RWPE2 (cell line): ENCODE measurements around the gene DCUN1D1.
A peak's percentile ranks its signal among the peaks of the same experiment; 100 is the strongest.

Experiments used
- ATAC-seq: fragments of 200-7000 bp; cut with Tn5 transposase; 3 replicates; pipeline ENCODE4 v1.9.1; 2021; ENCODE audit warnings: low read depth
- DNase-seq: peaks from one replicate; pipeline ENCODE4 v3.0.0-alpha.2; 2020; ENCODE audit warnings: low spot score
- H3K27ac ChIP-seq: fragments of 450-650 bp; 2 replicates; pipeline ENCODE4 v1.5.1; 2017; ENCODE audit warnings: mild to moderate bottlenecking; ENCODE audit not compliant: poor library complexity, severe bottlenecking
- H3K27me3 ChIP-seq: fragments of 250-450 bp; sonication (Bioruptor Pico); 2 replicates; pipeline ENCODE4 v1.5.1; 2021; ENCODE audit warnings: mild to moderate bottlenecking, moderate library complexity; ENCODE audit not compliant: insufficient read depth, poor library complexity, severe bottlenecking
- H3K36me3 ChIP-seq: fragments of 250-450 bp; sonication (Bioruptor Pico); 2 replicates; pipeline ENCODE4 v1.5.1; 2020; ENCODE audit warnings: low read depth, mild to moderate bottlenecking, moderate library complexity
- H3K4me1 ChIP-seq: fragments of 250-450 bp; sonication (Bioruptor Pico); 2 replicates; pipeline ENCODE4 v1.5.1; 2021; ENCODE audit warnings: mild to moderate bottlenecking, moderate library complexity; ENCODE audit not compliant: insufficient read depth, poor library complexity, severe bottlenecking
- H3K4me3 ChIP-seq: fragments of 250-450 bp; sonication (Bioruptor Pico); 2 replicates; pipeline ENCODE4 v1.5.1; 2021; ENCODE audit warnings: mild to moderate bottlenecking, moderate library complexity; ENCODE audit not compliant: severe bottlenecking
- H3K9me3 ChIP-seq: fragments of 250-450 bp; sonication (Bioruptor Pico); 2 replicates; pipeline ENCODE4 v1.5.1; 2021; ENCODE audit warnings: mild to moderate bottlenecking, moderate library complexity; ENCODE audit not compliant: severe bottlenecking
- TF ChIP-seq, protein P1 (sequence below): fragments of 450-650 bp; IDR thresholded peaks from one replicate; pipeline ENCODE4 v1.5.1; 2017; ENCODE audit warnings: mild to moderate bottlenecking, moderate library complexity; ENCODE audit not compliant: poor library complexity, severe bottlenecking

DCUN1D1 gene

DNA sequence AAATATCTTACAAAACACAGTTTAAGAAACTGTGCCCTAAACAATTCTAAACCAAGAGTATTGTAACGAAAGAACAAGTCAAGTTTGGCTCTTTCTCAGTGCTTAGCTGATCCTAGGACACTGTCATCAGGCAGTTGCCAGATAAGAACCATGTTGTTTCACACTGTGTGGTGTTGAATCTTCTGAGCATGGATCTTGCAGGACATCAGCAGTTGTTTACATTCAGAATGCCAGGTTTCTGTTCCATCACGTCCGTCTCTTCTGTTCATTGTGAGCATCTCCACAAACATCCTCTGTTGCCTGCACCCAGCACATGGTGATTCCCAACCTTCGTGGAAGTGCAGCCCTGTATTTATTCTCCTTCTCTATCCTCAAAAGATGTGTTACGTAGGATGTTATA is 67.9 kb downstream of the DCUN1D1 start:
- Histone ChIP-seq H3K27ac (peak overlapping the region; percentile 40), H3K36me3 (peaks cover 23% of the 10 kb centered on the region), H3K9me3 (no peaks in the 10 kb centered on the region), H3K4me3 (no peak overlapping the region), H3K4me1 (peaks cover 12% of the 10 kb centered on the region), H3K27me3 (no peaks in the 10 kb centered on the region)
- TF ChIP-seq, protein P1, sequence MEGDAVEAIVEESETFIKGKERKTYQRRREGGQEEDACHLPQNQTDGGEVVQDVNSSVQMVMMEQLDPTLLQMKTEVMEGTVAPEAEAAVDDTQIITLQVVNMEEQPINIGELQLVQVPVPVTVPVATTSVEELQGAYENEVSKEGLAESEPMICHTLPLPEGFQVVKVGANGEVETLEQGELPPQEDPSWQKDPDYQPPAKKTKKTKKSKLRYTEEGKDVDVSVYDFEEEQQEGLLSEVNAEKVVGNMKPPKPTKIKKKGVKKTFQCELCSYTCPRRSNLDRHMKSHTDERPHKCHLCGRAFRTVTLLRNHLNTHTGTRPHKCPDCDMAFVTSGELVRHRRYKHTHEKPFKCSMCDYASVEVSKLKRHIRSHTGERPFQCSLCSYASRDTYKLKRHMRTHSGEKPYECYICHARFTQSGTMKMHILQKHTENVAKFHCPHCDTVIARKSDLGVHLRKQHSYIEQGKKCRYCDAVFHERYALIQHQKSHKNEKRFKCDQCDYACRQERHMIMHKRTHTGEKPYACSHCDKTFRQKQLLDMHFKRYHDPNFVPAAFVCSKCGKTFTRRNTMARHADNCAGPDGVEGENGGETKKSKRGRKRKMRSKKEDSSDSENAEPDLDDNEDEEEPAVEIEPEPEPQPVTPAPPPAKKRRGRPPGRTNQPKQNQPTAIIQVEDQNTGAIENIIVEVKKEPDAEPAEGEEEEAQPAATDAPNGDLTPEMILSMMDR, result no peak
- no peak for DNase-seq
- no peak for ATAC-seq

DNA sequence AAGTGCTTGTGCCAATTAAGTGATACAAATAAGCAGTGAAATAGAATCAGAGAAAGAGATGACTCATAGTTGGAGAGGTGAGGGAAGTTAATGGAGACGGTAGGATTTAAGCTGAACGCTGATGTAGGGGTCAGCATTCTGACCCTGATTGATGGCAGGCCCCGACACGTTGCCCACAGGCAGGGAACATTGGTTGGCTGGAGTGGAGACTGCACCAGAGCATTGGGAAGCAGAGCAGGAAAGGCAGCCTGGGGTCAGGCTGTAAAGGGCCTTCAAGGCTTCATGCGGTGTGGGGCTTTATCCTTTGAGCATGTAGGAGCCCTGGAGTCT is 68.6 kb downstream of the DCUN1D1 start:
- H3K9me3 ChIP-seq, result no peaks in the 10 kb centered on the region
- no peaks in the 10 kb centered on the region for H3K27me3 ChIP-seq
- no peak overlapping the region for H3K4me3 ChIP-seq
- peak; percentile 88 for ATAC-seq
- H3K27ac ChIP-seq, result peak overlapping the region; percentile 40
- peaks cover 22% of the 10 kb centered on the region for H3K36me3 ChIP-seq
- TF ChIP-seq, protein P1, result no peak
- peaks cover 12% of the 10 kb centered on the region for H3K4me1 ChIP-seq
- no peak for DNase-seq

DNA sequence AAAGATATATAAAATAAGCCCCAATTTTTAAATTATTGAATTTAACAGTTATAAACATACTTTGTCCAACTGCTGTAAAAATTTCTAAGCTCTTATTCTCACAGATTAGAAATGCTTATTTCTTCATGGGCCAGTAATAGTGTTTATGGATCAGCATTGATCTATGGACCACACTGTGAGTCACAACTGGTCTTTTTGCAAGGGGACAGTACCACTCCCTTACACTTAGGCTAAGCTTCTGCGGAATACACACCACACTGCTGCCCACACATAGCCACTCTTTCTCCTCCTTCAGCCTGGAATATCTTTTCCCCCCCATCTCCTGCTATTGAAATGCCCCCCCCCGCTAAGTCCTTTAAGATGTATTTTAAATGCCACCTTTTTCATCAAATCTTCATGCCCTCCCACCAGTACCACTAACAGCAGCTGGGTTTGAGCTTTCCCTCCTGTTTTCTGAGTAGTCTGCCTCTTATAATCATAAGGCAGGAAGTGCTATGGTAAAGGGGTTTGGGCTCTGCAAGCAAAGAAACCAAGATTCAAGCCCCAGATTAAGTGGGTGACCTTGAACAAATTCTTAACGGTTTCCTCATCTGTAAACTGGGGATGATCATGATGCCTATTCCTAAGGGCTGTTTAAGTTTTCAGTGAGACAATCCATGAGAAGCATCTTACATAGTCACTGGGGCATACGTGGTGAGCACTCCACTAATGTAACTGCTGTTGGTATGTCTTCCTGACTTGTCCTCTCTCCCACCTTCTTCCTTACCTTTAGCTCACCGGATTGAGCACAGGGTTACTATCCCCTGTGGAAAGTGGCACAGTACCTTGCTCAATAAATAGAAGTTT is 69.2 kb downstream of the DCUN1D1 start:
- Histone ChIP-seq H3K4me1 (peaks cover 12% of the 10 kb centered on the region), H3K36me3 (peaks cover 25% of the 10 kb centered on the region), H3K27ac (peak overlapping the region; percentile 40), H3K4me3 (no peak overlapping the region), H3K9me3 (no peaks in the 10 kb centered on the region), H3K27me3 (no peaks in the 10 kb centered on the region)
- TF ChIP-seq, protein P1, result no peak
- no peak for DNase-seq
- ATAC-seq, result no peak; the same call in 2 of the 3 replicates

DNA sequence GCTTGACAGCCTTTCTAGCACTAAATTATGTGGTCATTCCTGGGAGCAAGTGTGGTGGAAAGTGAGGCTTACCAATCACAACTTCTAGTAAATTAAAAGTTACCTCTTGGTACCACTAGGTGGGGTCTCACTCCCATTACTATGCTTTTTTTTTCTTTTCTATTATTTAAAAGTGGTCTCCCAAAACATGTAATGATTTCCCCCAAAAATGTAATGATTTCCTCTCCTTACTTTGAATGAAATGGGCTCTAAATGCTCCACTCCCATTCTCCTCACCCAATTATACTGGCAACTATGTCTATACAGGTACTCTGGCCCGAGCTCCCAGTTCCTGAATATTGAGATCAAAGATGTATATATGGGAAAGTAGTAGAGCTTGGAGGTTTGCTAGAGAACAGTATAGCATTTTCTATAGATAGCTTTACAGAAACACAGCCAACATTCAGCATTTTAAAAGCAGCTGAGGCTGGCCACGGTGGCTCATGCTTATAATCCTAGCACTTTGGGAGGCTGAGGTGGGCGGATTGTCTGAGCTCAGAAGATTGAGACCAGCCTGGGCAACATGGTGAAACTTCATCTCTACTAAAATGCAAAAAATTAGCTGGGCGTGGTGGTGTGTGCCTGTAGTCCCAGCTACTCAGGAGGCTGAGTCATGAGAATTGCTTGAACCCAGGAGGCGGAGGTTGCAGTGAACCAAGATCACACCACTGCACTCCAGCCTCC is 70.9 kb downstream of the DCUN1D1 start:
- ATAC-seq (no peak), DNase-seq (no peak)
- no peaks in the 10 kb centered on the region for H3K9me3 ChIP-seq
- TF ChIP-seq, protein P1, result peak; percentile 69
- H3K27me3 ChIP-seq, result no peaks in the 10 kb centered on the region
- peaks cover 12% of the 10 kb centered on the region for H3K4me1 ChIP-seq
- H3K36me3 ChIP-seq, result peaks cover 26% of the 10 kb centered on the region
- H3K4me3 ChIP-seq, result no peak overlapping the region
- H3K27ac ChIP-seq, result no peak overlapping the region
